ENCODE measurements around the gene COL4A1. TPM values are rescaled to one million over a fixed set of nuclear protein-coding genes. Genes with fewer than 3 reads are reported as not detected.

COL4A1 gene
- polyA plus RNA-seq, 4 donors, result 3.1 to 85.7 (median 32.2) TPM

- Histone ChIP-seq H3K27me3 (ENCODE audit: control insufficient read depth in 3 of 3, insufficient read depth in 3 of 3, low read length in 3 of 3) (no peaks in the 10 kb centered on the region), H3K36me3 (ENCODE audit: control insufficient read depth in 3 of 3, insufficient read depth in 2 of 3, low read depth in 1 of 3, low read length in 3 of 3) (peaks cover 0 to 23% (median 2%) of the 10 kb centered on the region in 3 donors), H3K27ac (ENCODE audit: low read depth in 1 of 3, low read length in 2 of 3) (peak overlapping the region in 1 of 3 donors; percentile 5), H3K9me3 (ENCODE audit: control insufficient read depth in 2 of 2, insufficient read depth in 1 of 2, low read depth in 1 of 2, low read length in 1 of 2) (no peaks in the 10 kb centered on the region), H3K4me1 (ENCODE audit: control insufficient read depth in 3 of 3, insufficient read depth in 2 of 3, low read depth in 1 of 3, low read length in 2 of 3) (peaks cover 0 to 26% (median 0%) of the 10 kb centered on the region in 3 donors), H3K4me3 (ENCODE audit: low read depth in 1 of 3, low read length in 3 of 3) (no peak overlapping the region)
- DNase-seq, result no peak
- 47 to 62% (median 62%) methylated on average over 5 of the region's 5 CpGs for WGBS, 3 donors
- no peak for FAIRE-seq
Observed at GRCh38 chr13:110187641-110188161, 119.3 kb downstream of the COL4A1 start.

DNA sequence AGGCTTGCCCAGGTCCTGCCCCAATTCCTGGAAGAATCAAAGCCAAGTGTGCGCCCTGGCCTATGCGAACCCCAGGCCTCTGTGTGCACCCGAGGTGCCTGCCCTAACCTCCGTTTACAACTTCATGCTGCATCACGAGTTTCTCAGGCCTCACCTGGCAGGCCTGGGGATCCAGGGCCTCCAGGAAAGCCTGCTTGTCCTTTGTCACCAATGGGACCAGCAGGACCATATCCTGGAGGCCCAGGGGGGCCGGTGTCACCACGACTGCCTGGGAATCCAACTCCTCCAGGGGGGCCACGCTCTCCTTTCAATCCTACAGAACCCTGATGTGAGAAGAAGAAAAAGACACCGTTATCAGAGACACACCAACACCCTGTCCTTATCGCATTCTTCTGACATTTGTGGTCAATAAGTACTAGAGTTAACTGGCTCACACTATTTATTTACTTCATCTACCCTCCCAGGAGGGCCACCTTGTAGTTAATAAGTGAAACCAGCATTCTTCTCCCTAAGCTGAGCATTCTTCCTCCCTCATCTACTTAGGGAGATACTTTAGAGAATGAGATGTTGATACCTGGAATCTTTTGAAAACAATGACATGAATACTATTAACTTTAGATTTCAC is 120.6 kb downstream of the COL4A1 start:
- Histone ChIP-seq H3K9me3 (ENCODE audit: control insufficient read depth in 2 of 2, insufficient read depth in 1 of 2, low read depth in 1 of 2, low read length in 1 of 2) (no peaks in the 10 kb centered on the region), H3K27me3 (ENCODE audit: control insufficient read depth in 3 of 3, insufficient read depth in 3 of 3, low read length in 3 of 3) (no peaks in the 10 kb centered on the region), H3K36me3 (ENCODE audit: control insufficient read depth in 3 of 3, insufficient read depth in 2 of 3, low read depth in 1 of 3, low read length in 3 of 3) (peaks cover 0 to 27% (median 2%) of the 10 kb centered on the region in 3 donors), H3K27ac (ENCODE audit: low read depth in 1 of 3, low read length in 2 of 3) (peak overlapping the region in 1 of 3 donors; percentile 81), H3K4me3 (ENCODE audit: low read depth in 1 of 3, low read length in 3 of 3) (no peak overlapping the region), H3K4me1 (ENCODE audit: control insufficient read depth in 3 of 3, insufficient read depth in 2 of 3, low read depth in 1 of 3, low read length in 2 of 3) (peaks cover 0 to 26% (median 0%) of the 10 kb centered on the region in 3 donors)
- FAIRE-seq (no peak), DNase-seq (peak in 1 of 2 donors; percentile 91)
- WGBS, 3 donors, result 48 to 63% (median 51%) methylated on average over 10 of the region's 10 CpGs

GRCh38 chr13:110185696-110186095 is 121.3 kb downstream of the COL4A1 start:
- WGBS, 3 donors, result 84 to 91% (median 87%) methylated on average over 16 of the region's 16 CpGs
- peaks cover 0 to 26% (median 0%) of the 10 kb centered on the region in 3 donors for H3K4me1 ChIP-seq (ENCODE audit: control insufficient read depth in 3 of 3, insufficient read depth in 2 of 3, low read depth in 1 of 3, low read length in 2 of 3)
- no peak for DNase-seq
- peaks cover 0 to 30% (median 2%) of the 10 kb centered on the region in 3 donors for H3K36me3 ChIP-seq (ENCODE audit: control insufficient read depth in 3 of 3, insufficient read depth in 2 of 3, low read depth in 1 of 3, low read length in 3 of 3)
- H3K4me3 ChIP-seq (ENCODE audit: low read depth in 1 of 3, low read length in 3 of 3), result no peak overlapping the region
- H3K27ac ChIP-seq (ENCODE audit: low read depth in 1 of 3, low read length in 2 of 3), result peak overlapping the region in 1 of 3 donors; percentile 81
- H3K9me3 ChIP-seq (ENCODE audit: control insufficient read depth in 2 of 2, insufficient read depth in 1 of 2, low read depth in 1 of 2, low read length in 1 of 2), result no peaks in the 10 kb centered on the region
- H3K27me3 ChIP-seq (ENCODE audit: control insufficient read depth in 3 of 3, insufficient read depth in 3 of 3, low read length in 3 of 3), result no peaks in the 10 kb centered on the region
- no peak for FAIRE-seq

GRCh38 chr13:110183910-110184309 is 123.0 kb downstream of the COL4A1 start:
- Histone ChIP-seq H3K4me1 (ENCODE audit: control insufficient read depth in 3 of 3, insufficient read depth in 2 of 3, low read depth in 1 of 3, low read length in 2 of 3) (peaks cover 0 to 26% (median 0%) of the 10 kb centered on the region in 3 donors), H3K4me3 (ENCODE audit: low read depth in 1 of 3, low read length in 3 of 3) (no peak overlapping the region), H3K9me3 (ENCODE audit: control insufficient read depth in 2 of 2, insufficient read depth in 1 of 2, low read depth in 1 of 2, low read length in 1 of 2) (no peaks in the 10 kb centered on the region), H3K27ac (ENCODE audit: low read depth in 1 of 3, low read length in 2 of 3) (no peak overlapping the region), H3K27me3 (ENCODE audit: control insufficient read depth in 3 of 3, insufficient read depth in 3 of 3, low read length in 3 of 3) (no peaks in the 10 kb centered on the region), H3K36me3 (ENCODE audit: control insufficient read depth in 3 of 3, insufficient read depth in 2 of 3, low read depth in 1 of 3, low read length in 3 of 3) (peaks cover 0 to 36% (median 3%) of the 10 kb centered on the region in 3 donors)
- FAIRE-seq, result no peak
- whole genome bisulfite sequencing, 3 donors, result 54 to 70% (median 56%) methylated on average over 7 of the region's 7 CpGs
- DNase-seq, result no peak

GRCh38 chr13:110182461-110182860 is 124.5 kb downstream of the COL4A1 start:
- no peaks in the 10 kb centered on the region for H3K9me3 ChIP-seq (ENCODE audit: control insufficient read depth in 2 of 2, insufficient read depth in 1 of 2, low read depth in 1 of 2, low read length in 1 of 2)
- no peak for FAIRE-seq
- no peaks in the 10 kb centered on the region for H3K27me3 ChIP-seq (ENCODE audit: control insufficient read depth in 3 of 3, insufficient read depth in 3 of 3, low read length in 3 of 3)
- WGBS, 3 donors, result 82 to 88% (median 86%) methylated on average over 9 of the region's 9 CpGs
- no peak for DNase-seq
- no peak overlapping the region for H3K27ac ChIP-seq (ENCODE audit: low read depth in 1 of 3, low read length in 2 of 3)
- peaks cover 0 to 19% (median 0%) of the 10 kb centered on the region in 3 donors for H3K4me1 ChIP-seq (ENCODE audit: control insufficient read depth in 3 of 3, insufficient read depth in 2 of 3, low read depth in 1 of 3, low read length in 2 of 3)
- H3K36me3 ChIP-seq (ENCODE audit: control insufficient read depth in 3 of 3, insufficient read depth in 2 of 3, low read depth in 1 of 3, low read length in 3 of 3), result peaks cover 0 to 48% (median 2%) of the 10 kb centered on the region in 3 donors
- no peak overlapping the region for H3K4me3 ChIP-seq (ENCODE audit: low read depth in 1 of 3, low read length in 3 of 3)

GRCh38 chr13:110182003-110182402 is 125.0 kb downstream of the COL4A1 start:
- DNase-seq (no peak), FAIRE-seq (no peak)
- 84 to 89% (median 84%) methylated on average over 11 of the region's 11 CpGs for WGBS, 3 donors
- Histone ChIP-seq H3K4me1 (ENCODE audit: control insufficient read depth in 3 of 3, insufficient read depth in 2 of 3, low read depth in 1 of 3, low read length in 2 of 3) (peaks cover 0 to 15% (median 0%) of the 10 kb centered on the region in 3 donors), H3K9me3 (ENCODE audit: control insufficient read depth in 2 of 2, insufficient read depth in 1 of 2, low read depth in 1 of 2, low read length in 1 of 2) (no peaks in the 10 kb centered on the region), H3K27me3 (ENCODE audit: control insufficient read depth in 3 of 3, insufficient read depth in 3 of 3, low read length in 3 of 3) (no peaks in the 10 kb centered on the region), H3K4me3 (ENCODE audit: low read depth in 1 of 3, low read length in 3 of 3) (no peak overlapping the region), H3K36me3 (ENCODE audit: control insufficient read depth in 3 of 3, insufficient read depth in 2 of 3, low read depth in 1 of 3, low read length in 3 of 3) (peaks cover 0 to 48% (median 2%) of the 10 kb centered on the region in 3 donors), H3K27ac (ENCODE audit: low read depth in 1 of 3, low read length in 2 of 3) (no peak overlapping the region)

DNA sequence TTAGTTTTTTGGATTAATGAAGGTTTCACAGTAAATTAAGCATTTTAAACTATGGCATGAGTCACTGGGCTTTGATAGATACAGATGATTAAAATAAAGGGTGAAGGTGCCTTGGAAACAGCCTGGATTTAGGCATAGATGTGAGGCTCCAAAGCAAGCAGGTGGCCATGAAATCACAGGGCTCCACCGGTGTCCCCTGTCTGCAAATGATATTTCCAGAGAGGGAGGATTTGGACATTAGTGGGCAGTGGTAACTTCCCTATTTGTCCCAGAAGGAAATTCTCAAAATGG is 127.2 kb downstream of the COL4A1 start:
- Histone ChIP-seq H3K27me3 (ENCODE audit: control insufficient read depth in 3 of 3, insufficient read depth in 3 of 3, low read length in 3 of 3) (no peaks in the 10 kb centered on the region), H3K4me1 (ENCODE audit: control insufficient read depth in 3 of 3, insufficient read depth in 2 of 3, low read depth in 1 of 3, low read length in 2 of 3) (no peaks in the 10 kb centered on the region), H3K36me3 (ENCODE audit: control insufficient read depth in 3 of 3, insufficient read depth in 2 of 3, low read depth in 1 of 3, low read length in 3 of 3) (peaks cover 0 to 66% (median 2%) of the 10 kb centered on the region in 3 donors), H3K4me3 (ENCODE audit: low read depth in 1 of 3, low read length in 3 of 3) (no peak overlapping the region), H3K27ac (ENCODE audit: low read depth in 1 of 3, low read length in 2 of 3) (no peak overlapping the region), H3K9me3 (ENCODE audit: control insufficient read depth in 2 of 2, insufficient read depth in 1 of 2, low read depth in 1 of 2, low read length in 1 of 2) (no peaks in the 10 kb centered on the region)
- 58 to 91% (median 89%) methylated on average over 1 of the region's 1 CpG for WGBS, 3 donors
- FAIRE-seq (no peak), DNase-seq (no peak)

DNA sequence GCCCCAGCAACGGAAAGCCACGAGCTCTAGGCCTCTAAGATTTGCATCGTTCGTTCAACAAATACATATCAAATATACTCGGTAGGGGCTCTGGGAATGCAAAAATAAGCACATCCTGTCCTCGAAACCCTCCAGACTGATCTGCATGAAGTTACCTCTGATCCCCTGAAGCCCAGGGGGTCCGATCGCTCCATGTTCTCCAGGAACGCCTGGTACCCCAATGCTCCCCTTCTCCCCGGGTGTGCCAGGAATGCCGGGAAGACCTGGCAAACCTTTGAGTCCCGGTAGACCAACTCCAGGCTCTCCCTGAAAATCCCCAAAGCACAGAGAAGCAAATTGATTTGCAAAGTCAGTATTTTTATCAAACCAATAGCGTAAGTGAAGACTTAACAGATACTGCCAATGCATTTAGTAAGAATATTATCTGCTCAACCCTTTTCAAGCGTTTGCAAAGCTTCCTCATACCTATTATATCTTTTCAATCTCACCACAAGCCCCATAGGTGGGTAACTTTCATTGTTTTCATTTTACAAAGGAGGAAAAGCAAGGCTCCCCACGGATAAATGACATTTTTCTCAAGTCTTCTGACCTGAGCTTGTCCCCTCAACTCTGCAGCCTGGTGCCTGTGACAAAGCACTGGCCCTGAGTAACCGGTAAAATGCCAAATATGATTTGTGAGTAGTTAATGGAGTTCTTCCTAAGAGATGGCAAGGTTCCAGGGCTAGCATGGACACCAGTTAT is 127.7 kb downstream of the COL4A1 start:
- Histone ChIP-seq H3K36me3 (ENCODE audit: control insufficient read depth in 3 of 3, insufficient read depth in 2 of 3, low read depth in 1 of 3, low read length in 3 of 3) (peaks cover 0 to 69% (median 2%) of the 10 kb centered on the region in 3 donors), H3K27ac (ENCODE audit: low read depth in 1 of 3, low read length in 2 of 3) (no peak overlapping the region), H3K27me3 (ENCODE audit: control insufficient read depth in 3 of 3, insufficient read depth in 3 of 3, low read length in 3 of 3) (no peaks in the 10 kb centered on the region), H3K4me3 (ENCODE audit: low read depth in 1 of 3, low read length in 3 of 3) (no peak overlapping the region), H3K4me1 (ENCODE audit: control insufficient read depth in 3 of 3, insufficient read depth in 2 of 3, low read depth in 1 of 3, low read length in 2 of 3) (no peaks in the 10 kb centered on the region), H3K9me3 (ENCODE audit: control insufficient read depth in 2 of 2, insufficient read depth in 1 of 2, low read depth in 1 of 2, low read length in 1 of 2) (peaks cover 0 to under 1% of the 10 kb centered on the region in 2 donors)
- FAIRE-seq, result no peak
- WGBS, 3 donors, result 79 to 89% (median 88%) methylated on average over 16 of the region's 16 CpGs
- no peak for DNase-seq

Measured in small intestine (tissue), 7 donors.